A204.1 (cell line): ENCODE measurements around the gene ENTREP1.
"Not testable (repeated sequence)": the region's sequence is repeated elsewhere in the genome, so short reads cannot be mapped to it uniquely, and the experiment has no call there.

Experiments used
- FAIRE-seq: peaks from 2 replicates; lab custom pipeline; 2012; peaks lifted over from hg19 to GRCh38; lab: Jason Lieb, UNC

ENTREP1 gene

DNA sequence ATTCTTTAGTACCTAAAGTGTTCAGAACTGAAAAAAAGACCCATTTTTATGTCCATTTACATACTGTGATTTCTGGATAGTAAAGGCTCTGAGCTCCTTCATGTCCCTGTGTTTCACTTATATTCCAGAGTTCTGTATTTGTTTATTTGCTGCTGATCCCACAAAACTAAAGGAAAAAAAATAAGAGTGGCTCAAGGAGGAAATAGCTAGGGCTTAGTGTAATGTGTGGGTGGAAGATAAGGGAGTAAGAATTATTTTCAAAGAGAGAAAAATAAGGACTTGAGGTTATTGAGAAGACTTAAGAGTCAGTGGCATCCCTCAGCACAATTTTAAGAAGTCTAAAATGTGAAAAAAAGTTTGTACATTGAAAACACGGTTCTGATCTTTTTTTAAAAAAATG lies 46.0 kb downstream of the ENTREP1 start:
- no peak for FAIRE-seq

DNA sequence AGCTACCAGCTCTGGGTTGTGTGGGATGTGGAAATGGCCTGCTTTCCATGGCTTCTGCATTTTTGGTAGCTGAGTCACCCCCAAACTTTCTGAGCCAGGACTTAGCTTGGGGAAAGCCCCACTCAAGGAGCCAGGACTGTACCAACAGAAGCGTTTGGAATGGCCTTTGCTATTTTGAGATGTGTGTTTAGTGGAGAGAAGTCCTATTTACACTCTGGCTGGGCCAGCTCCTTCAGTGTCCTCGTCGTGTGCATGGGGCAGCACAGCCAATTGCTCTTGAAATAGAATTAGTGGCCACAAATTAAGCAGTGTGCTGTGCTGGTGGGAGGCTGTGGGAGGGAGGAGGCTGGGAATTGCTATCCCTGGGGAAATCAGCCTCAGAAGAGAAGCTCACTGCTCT lies 51.6 kb downstream of the ENTREP1 start:
- no peak for FAIRE-seq

DNA sequence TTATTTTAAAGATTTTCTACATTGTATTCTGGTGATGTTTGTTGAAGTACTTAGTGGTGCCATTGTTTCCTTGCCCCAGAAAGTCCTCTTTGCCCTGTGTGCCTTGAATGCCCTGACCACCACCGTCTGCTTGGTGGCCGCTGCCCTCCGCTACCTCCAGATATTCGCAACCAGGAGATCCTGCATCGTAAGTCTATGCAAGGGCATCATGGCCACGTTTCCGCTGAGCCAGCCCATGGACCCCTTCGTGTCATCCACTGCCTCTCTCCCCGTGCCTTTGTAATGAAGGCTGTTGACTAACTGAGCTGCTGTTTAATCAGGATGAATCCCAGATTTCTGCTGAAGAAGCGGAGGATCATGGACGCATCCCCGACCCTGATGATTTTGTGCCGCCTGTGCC lies 52.3 kb downstream of the ENTREP1 start:
- no peak for FAIRE-seq

DNA sequence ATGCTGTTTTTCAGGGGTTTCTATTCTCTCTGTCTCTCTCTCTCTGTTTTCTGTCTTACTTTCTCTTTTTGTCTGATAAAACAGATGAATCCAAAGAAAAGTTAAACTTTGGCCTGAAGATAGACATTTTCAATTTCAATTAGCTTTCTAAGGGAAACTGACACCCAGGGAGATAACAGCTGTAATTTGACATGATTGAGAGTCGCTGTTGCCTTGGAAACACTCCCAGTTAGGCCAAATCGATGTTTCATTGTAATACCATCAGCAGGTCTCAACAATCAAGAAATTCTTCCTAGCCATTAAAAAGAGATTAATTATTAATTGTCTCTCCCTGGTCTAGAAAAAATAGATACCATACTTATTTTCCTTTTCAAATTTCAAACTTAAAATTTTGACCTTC lies 53.0 kb downstream of the ENTREP1 start:
- FAIRE-seq: no peak

DNA sequence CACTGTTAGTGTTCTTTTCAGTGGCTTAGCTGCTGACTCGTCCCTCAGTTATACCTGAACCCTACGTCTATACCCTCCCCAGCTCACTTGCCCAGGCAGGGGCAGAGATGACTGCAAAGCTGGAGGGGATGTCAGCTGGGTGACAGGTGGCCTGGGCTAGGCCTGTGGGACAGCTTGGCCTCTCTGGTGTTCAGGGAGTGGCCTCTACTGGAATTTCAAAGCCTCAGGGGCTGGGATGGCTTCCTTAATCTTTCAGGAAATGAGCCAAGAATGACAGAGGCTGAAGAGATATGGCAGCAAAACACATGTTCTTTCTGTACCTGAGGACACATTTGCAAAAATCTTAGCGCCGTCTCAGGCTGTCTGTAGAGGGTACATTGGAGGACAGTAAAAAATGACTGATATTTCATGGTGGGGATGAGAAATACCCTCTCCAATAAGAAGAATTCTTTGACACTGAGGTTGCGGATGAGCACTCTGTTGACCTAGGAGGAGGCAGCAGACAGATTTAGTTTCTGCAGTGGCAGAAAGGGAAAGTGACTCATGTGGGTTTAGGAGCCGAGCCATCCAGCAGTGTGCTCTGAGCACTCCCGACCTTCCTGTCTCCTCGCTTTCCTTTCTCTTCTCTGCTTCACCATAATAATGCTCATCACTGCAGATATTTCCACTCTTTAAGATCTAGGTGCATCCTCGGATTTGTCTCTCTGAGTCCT lies 54.4 kb downstream of the ENTREP1 start:
- FAIRE-seq: no peak

DNA sequence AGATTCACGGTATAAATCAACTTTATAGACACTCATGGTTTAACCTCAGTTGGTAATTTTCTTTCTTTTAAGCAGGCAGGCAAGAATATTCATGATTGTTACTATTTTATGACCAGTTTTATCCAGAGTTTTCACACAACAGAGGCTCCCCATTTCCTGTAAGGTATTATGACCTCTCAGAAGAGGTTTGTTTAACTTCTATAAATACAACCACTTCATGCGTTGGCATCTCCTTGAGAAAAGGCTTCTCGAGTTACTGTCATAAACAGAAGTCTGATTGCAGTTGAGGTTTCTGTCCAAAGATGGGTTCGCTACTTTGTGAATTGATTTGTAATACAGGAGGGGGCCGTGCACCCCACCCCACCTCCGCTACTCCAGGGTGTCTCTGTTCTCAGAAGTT lies 55.3 kb downstream of the ENTREP1 start:
- FAIRE-seq: no peak

DNA sequence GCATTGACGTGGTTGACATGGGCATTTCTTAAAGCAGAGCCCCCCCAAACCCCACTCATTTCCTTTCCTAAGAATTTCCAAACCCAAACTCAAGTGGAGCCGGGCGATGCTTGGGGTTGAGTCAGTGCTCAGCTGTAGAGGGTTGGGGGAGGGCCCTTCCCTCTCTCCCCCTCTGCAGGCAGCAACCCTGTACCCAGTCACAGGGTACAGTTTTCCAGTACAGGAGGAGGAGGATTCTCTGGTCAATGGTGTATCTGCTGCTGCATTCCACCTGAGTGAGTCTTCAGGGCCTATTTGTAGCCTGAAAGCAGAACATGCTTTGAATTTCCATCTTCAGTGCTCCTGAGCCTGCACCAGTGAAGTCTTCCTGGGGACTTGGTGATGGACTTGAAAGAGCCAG lies 55.8 kb downstream of the ENTREP1 start:
- FAIRE-seq: no peak

DNA sequence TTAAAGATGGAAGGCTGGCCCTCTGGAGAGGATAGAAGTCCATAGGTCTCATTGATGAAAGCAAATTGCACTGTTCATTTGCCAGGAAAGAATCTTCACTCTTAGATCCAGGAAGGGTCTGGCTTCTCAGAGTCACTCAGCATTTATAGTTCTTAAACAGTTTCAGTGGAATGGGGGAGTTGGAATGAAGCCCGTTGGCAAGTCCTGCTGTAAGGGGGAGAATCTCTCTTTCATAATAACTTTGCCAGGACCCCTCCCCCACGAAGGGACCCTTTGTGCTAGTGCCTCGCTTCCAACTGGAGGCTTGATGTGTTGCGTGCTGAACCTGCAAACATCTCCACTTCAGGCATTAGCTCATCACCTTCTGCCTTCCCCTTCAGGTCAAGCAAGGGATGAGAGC lies 57.1 kb downstream of the ENTREP1 start:
- FAIRE-seq: no peak

DNA sequence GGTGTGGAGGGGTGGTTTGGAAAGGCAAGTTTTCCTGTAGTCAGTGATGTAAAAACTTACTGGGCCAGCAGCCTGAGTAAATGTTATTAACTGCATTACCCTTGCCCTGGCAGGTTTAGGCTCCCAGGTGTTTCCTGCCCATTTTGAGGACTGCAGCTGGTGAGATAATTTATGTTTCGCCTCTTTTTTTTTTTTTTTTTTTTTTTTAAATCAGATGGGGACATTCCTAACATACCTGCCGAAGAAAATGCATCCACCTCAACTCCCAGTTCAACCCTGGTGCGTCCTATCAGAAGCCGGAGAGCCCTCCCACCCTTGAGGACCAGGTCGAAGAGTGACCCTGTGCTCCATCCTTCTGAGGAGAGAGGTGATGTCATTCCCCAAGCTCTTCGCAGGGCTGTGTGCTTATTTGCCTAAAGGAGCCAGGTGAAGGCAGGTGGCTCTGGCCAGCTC lies 60.6 kb downstream of the ENTREP1 start:
- no peak for FAIRE-seq

DNA sequence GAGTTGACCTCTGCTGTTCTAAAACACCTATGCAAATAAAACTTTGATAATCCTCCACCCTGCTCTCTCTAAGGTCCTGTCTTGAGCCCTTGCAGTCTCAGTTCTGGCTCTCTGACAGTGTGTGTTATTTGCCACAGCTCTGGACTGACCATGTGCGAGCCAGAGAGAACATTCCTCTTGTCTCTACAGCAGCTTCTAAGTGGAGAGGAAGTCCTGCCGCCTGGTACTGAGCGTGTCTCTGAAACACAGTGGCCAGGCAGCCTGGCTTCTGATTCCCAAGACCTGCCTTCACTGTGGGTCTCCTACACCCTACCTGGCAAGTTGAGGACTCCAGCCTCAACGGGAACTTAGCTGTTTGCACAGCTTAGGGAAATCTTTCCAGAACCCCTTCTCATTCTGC lies 61.6 kb downstream of the ENTREP1 start:
- no peak for FAIRE-seq

DNA sequence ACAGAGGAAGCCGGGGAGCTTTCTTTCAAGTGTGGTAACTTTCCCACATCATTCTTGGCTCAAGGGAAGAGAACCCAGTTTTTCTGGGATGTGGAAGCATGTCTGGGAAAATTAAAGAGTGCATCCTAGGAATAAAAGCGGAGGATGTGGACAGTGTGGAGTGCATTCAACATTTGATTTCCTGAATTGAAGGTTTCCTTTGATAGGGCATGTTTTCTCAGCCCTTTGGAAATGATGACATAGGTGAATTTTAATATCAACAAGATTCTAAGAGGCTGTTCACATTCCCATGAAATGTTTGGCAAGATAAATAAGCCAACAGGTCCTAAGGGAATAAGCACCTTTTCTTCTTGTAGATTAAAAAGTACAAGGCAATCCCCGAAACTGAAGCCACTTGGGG lies 63.6 kb downstream of the ENTREP1 start:
- no peak for FAIRE-seq

DNA sequence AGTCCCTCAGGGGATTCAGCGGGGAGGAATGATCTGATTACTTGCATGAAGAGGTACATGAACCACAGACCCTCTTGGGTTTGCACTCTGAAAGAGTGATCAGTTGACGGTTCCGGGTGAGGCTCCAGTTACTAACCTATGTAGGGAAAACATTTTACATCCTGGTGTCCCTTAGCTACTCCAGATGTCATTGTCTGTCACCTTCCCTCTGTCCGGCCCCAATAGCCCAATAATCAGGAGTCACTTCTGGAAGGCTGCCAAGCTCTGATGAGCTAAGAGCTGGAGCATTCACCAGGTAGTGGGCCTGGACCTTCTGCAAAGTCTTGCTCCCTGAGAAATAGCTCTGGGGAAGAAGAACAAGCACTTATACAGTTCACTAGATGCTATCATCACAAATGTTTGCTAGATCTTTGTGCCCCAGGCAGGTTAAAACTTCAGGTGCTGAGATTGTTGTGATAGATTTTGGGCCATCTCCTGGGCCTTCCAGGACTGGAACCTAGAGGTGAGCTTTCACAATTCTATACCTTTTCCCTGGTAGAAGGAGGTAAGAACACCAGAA lies 64.5 kb downstream of the ENTREP1 start:
- FAIRE-seq: no peak

DNA sequence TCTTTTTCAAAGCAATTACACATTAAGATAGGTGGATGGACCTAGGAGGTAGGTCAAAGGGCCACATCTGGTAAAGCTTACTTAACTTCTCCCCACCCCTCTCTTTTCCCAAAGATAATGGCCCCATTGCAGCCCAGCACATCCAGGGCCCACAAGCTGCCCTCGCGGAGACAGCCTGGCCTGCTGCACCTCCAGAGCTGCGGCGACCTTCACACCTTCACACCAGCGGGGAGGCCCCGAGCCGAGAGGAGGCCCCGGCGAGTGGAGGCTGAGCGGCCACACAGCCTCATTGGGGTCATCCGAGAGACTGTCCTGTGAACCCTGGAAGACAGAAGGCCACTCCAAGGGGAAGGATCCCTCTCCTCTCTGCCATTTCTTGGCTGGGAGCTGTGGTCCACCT lies 66.5 kb downstream of the ENTREP1 start:
- no peak for FAIRE-seq

DNA sequence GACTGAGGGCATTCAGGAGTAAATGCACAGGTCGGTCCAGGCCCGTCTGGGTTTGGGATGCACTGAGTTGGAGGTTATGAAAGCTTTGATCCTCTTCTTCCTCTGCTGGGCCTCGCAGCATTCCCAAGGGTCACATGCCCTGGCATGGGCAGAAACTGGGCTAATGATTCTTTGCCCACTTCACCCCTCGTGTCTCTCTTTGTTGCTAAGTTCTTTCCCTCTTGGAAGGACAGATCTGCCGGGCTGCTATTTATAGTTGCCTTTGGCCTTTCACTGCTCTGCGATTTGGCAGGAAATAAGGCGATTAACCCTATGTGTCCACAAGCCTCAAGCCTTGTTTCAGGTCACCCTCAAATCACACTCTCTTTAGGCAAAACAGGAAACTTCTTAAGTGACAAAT lies 66.9 kb downstream of the ENTREP1 start:
- no peak for FAIRE-seq

DNA sequence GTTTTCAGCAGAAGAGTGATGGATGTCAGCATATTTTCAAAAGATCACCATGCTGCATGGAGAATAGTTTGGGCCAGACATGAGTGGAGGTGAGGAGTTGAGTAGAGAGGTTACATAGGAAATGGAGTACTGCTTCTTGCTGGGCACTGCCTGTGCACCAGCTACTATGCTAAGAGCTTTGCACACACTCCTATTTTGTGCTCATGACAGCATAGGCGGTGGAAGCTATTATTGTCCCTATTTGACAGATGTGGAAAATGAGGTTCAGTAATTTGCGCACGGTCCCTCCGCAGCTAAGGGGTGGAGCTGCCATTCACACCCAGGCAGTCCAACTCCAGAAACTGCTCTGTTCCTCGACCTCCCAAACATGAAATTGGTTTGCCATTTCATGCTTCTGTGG lies 67.8 kb downstream of the ENTREP1 start:
- no peak for FAIRE-seq

DNA sequence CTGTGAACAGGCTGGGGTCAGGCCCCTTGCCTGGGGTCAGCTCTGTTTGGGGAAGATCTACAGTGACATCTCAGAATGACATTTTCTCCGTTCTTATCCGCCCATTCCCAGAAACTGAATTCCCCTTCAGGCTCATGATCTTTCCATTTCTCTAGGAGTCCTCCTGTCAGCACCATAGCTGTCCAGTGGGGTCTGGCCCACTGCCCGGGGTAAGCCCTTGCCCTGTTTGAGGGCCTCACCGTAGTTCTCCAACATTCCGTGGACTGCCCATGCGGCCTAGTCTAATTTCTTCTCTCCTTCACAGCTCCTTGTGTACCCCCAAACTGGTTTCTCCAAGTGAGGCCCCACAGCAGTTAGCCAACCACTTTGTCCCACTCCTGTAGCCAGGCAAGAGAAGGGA lies 68.4 kb downstream of the ENTREP1 start:
- FAIRE-seq: no peak

DNA sequence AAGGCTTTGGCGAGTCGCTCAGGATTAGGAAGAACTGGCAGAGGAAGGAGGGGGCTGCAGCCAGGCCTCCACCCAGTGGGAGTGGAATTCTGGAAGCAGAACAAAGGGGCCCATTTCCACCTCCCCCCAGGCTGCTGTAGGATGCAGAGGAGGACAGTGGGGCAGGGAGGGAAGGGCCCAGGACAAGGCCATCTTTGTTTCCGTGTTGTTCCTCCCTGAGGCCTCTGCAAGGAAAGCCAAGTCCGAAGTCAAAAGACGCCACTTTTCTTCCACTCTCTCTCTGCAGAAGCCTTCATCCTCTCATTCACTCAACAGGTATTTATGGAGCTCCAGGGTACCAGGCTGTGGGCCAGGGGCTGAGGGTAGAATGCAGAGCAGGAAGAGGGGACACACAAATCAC lies 70.7 kb downstream of the ENTREP1 start:
- no peak for FAIRE-seq

DNA sequence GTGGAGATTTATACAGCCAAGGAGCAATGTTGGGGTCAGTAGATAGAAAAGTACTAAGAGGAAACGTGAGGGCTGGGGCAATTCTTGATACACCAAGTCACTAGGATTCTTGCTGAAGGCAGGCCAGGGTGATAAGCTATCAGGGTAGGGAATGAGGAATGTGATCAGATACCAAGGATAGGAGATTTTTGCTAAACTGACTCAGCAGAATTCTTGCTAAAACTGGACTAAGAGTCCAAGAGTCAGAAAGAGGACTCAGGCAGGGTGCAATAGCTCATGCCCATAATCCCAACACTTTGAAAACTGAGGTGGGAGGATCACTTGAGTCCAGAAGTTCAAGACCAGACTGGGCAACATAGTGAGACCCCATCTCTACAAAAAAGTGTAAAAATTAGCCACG lies 71.7 kb downstream of the ENTREP1 start:
- no peak for FAIRE-seq

DNA sequence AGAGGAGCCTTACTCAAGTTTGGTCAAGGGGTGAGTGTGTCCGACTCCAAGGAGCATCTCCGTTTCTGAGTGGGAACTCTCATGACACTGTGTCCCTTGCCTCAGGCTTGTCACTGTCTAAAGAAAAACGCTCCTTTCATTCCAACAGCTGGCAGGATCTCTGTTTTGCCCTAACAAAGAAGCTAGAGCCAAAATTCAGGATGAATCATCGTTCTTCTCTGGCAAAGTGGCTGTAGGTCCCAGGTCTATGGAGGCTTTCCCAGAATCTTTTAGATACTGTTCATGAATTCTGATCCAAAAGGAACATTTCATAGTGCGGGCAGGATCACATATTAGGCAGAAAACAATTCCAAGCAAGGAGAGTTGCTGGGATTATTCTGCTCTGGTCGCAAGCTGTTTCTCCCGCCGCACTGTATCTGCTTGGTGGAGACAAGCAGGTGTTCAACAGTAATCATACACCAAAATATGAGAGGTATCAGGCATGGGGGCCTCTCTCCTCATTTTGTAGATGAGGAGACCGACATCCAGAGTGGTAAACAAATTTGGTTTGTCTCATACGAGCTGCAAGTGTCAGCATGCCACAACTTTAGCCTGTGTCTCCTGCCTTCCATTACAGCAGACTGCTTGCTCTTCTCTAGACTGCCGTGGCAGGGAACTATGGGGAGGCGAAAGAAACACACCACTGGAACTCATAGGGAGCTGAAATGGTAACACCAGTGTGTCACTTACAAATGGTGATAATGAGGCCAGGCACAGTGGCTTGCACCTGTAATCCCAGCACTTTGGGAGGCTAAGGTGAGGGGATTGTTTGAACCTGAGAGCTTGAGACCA lies 72.6 kb downstream of the ENTREP1 start:
- FAIRE-seq: no peak

DNA sequence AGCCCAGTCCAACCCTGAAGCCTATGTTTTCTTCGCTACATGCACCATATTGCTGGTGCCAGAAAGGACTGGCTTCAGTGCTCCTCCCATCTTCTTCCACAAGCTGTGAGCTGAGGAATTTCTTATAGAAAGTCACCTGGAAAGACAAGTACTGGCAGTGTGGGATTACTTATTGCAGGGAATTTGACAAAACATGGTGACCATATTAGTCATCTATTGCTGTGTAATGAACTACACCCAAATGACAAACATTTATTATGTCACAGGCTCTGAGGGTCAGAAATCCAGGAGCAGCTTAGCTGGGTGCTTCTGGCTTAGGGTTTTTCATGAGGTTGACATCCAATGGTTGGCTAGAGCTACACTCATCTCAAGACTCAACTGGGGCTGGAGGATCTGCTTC lies 75.5 kb downstream of the ENTREP1 start:
- no peak for FAIRE-seq

DNA sequence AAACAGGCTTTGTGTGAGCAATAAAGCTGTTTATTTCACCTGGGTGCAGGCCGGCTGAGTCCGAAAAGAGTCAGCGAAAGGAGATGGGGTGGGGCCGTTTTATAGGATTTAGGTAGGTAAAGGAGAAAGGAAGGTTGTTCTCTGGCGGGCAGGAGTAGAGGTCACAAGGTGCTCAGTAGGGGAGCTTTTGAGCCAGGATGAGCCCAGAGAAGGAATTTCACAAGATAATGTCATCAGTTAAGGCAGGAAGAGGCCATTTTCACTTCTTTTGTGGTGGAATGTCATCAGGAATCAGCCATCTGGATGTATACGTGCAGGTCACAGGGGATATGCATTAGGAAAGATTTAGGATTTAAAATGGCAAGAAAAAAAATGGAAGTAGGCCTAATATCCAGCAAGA lies 84.9 kb downstream of the ENTREP1 start:
- not testable (repeated sequence) for FAIRE-seq

DNA sequence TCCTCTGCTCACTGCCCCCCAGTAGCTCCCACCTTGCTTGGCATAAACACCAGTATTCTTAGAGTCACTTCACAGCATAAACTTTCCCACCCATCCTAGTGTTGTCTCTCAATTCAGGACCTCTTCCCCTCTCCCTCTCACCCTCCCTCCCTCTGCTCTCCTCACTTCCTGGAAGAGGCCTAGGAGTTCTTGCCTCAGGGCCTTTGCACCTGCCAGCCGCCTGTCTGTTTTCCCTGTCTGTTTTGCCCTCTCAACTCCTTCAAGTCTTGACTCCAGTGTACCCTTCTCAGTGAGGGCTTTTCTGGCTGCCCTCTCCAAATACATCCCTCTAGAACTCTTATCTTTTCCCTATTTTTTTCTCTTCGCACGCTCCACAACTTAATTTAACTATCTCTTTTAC lies 86.2 kb downstream of the ENTREP1 start:
- FAIRE-seq: no peak

DNA sequence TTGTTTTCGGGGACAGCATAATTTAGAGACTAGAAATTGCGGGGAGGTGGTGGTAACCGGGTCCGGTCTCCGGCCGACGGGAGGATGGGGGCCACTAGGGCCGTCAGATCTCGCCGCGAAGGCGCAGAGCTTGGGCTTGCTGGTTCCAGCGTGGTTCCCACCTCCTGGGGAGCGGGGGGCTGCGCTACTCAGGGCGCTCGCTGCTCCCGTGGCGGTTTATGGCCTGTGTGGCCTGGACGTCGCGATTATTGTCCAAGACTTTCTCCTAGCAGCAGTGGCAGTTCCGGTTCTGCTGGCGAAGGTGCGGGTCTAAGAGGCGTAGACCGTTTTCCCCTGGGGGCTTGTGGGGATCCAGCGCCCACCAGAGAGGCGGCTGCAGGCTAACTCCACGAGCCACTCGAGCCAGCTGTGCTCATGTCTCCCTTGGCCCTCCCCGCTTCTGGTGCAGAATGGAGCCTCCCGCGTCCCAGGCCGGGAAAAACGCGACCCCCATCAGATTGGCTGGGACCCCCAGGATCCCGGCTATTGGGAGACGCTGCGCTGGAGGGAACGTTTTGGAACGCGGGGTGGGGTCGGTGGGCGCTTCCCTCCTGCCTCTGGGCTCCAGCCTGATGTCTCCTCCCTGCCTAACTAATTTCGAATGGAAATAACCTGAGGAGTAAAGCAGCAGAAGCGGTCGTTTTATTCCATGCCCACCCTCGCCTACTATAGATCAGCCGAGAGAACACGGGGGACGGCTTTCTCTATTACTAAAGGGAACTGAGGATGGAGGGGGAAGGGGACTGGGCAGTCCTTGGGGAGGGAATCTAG lies 87.1 kb downstream of the ENTREP1 start:
- no peak for FAIRE-seq
